Spleen (tissue), 11 donors: ENCODE measurements around the gene ARID3A. TPM values are rescaled to one million over a fixed set of nuclear protein-coding genes. Genes with fewer than 3 reads are reported as not detected.

Experiments used
- DNase-seq: peaks from one replicate; pipeline ENCODE4 v3.0.0-alpha.2; 2020
- H3K27ac ChIP-seq, 8 donors: fragments of 200-600 bp; sonication (generic) in 7 of 8; 1 replicate in 4 of 8; 2 replicates in 4 of 8; pipeline versions ENCODE4 v1.5.0 to v1.8.0; 2016 to 2021; ENCODE audit warnings: inconsistent platforms in 4 of 8, mild to moderate bottlenecking in 4 of 8, moderate library complexity in 1 of 8
- H3K27me3 ChIP-seq, 7 donors: fragments of 200-600 bp; sonication (generic) in 6 of 7; replicated peaks in 1 of 7; 1 replicate in 4 of 7; 2 replicates in 3 of 7; pipeline versions ENCODE4 v1.5.0 to v1.8.0; 2016 to 2021; ENCODE audit warnings: inconsistent platforms in 3 of 7, mild to moderate bottlenecking in 1 of 7
- H3K36me3 ChIP-seq, 6 donors: fragments of 200-600 bp; sonication (generic) in 5 of 6; 1 replicate in 4 of 6; 2 replicates in 2 of 6; pipeline versions ENCODE4 v1.5.0 to v1.8.0; 2016 to 2021; ENCODE audit warnings: inconsistent platforms in 2 of 6
- H3K4me1 ChIP-seq, 6 donors: fragments of 200-600 bp; sonication (generic) in 5 of 6; 1 replicate in 3 of 6; 2 replicates in 3 of 6; pipeline versions ENCODE4 v1.5.0 to v1.8.0; 2016 to 2021; ENCODE audit warnings: inconsistent platforms in 3 of 6
- H3K4me3 ChIP-seq, 8 donors: fragments of 200-600 bp; sonication (generic) in 7 of 8; 1 replicate in 4 of 8; 2 replicates in 4 of 8; pipeline versions ENCODE4 v1.5.0 to v1.8.0; 2016 to 2021; ENCODE audit warnings: inconsistent platforms in 4 of 8, mild to moderate bottlenecking in 4 of 8, moderate library complexity in 2 of 8
- H3K9me3 ChIP-seq, 8 donors: fragments of 200-600 bp; sonication (generic) in 7 of 8; 1 replicate in 4 of 8; 2 replicates in 4 of 8; pipeline versions ENCODE4 v1.5.0 to v1.8.0; 2016 to 2021; ENCODE audit warnings: inconsistent platforms in 4 of 8
- CTCF ChIP-seq, 11 experiments: fragments of 200-600 bp in 7 of 11; fragments of 450-650 bp in 4 of 11; sonication (generic) in 4 of 11; IDR thresholded peaks in 8 of 11; conservative IDR thresholded peaks in 3 of 11; 1 replicate in 7 of 11; 2 replicates in 4 of 11; pipeline versions ENCODE4 v1.4.0 to v1.8.0; 2016 to 2021; ENCODE audit warnings: antibody characterized with exemption in 11 of 11, inconsistent platforms in 4 of 11, mild to moderate bottlenecking in 1 of 11
- POLR2A ChIP-seq, 3 donors: fragments of 450-650 bp; IDR thresholded peaks; one replicate each; pipeline ENCODE4 v1.5.1; 2017; ENCODE audit warnings: antibody characterized with exemption in 3 of 3, mild to moderate bottlenecking in 1 of 3
- POLR2AphosphoS5 ChIP-seq, 3 donors: sonication (generic); formaldehyde crosslinking; IDR thresholded peaks; one replicate each; pipeline ENCODE4 v1.5.1; 2017; ENCODE audit warnings: antibody characterized with exemption in 3 of 3
- WGBS, 5 donors: extraction: QIAGEN DNeasy Blood & Tissue Kit in 3 of 5; methylation state at CpG; one replicate each; pipeline versions ENCODE4 v1.1.5 to v1.1.7; 2013 to 2018; 5-methylcytosine and 5-hydroxymethylcytosine counted together
- intact Hi-C: fragments of 100-400 bp; cut with DNase I; formaldehyde crosslinking; loops from one replicate; pipeline ENCODE4 v1.15.0; 2023; ENCODE audit warnings: low total_unique reads
- polyA plus RNA-seq, 3 donors: library from polyadenylated mRNA; stranded (reverse); fragments of 200-250 nt; gene quantifications; one replicate each; pipeline ENCODE4 v1.2.1, GENCODE V29; 2013
- total RNA-seq, 7 donors: library from RNA; depleted of rRNA in 3 of 7; stranded (reverse); fragments of >200 nt in 3 of 7; fragmentation: NEBNext Ultra II Directional in 4 of 7; extraction: Animal tissue kit (Norgen Biotek cat#: 25700) in 4 of 7; gene quantifications; one replicate each; pipeline versions ENCODE4 v1.1.0 to v1.2.1, GENCODE V29; 2016 to 2021
- donor health status: healthy with polysubstance abuse.
- donor health status: DM: no; HTN: no; CAD: no; lungs with moderate emphysema.
- donor health status: DM: no; HTN: no; CAD: no.
- donor health status: Bipolar disorder and iron deficiency.
- donor health status: healthy.
- donor health status: DM: no; HTN: no; CAD: no.
- donor health status: DM: yes; HTN: yes; CAD: no.

ARID3A gene
- total and polyA plus RNA-seq, 10 donors: 2.5 to 42.5 (median 17.7) TPM

GRCh38 chr19:962683-963400 lies 37.0 kb downstream of the ARID3A start:
- Histone ChIP-seq H3K27me3 (no peaks in the 10 kb centered on the region), H3K36me3 (peaks cover 0 to 90% (median 36%) of the 10 kb centered on the region in 6 donors), H3K4me1 (no peaks in the 10 kb centered on the region), H3K9me3 (peaks cover 0 to 6% (median 0%) of the 10 kb centered on the region in 8 donors), H3K27ac (no peak overlapping the region), H3K4me3 (no peak overlapping the region)
- intact Hi-C loops: no loop called here
- no peak for DNase-seq
- WGBS, 5 donors: 88 to 94% (median 91%) methylated on average over 25 to 31 of the region's 31 CpGs
- TF ChIP-seq POLR2A (IDR thresholded peaks at IDR 0.05): no peak

GRCh38 chr19:963486-963951 lies 37.7 kb downstream of the ARID3A start:
- peaks cover 0 to 97% (median 42%) of the 10 kb centered on the region in 6 donors for H3K36me3 ChIP-seq
- peaks cover 0 to 6% (median 0%) of the 10 kb centered on the region in 8 donors for H3K9me3 ChIP-seq
- H3K27me3 ChIP-seq: no peaks in the 10 kb centered on the region
- no peaks in the 10 kb centered on the region for H3K4me1 ChIP-seq
- DNase-seq: no peak
- no peak overlapping the region for H3K27ac ChIP-seq
- intact Hi-C loops: no loop called here
- no peak overlapping the region for H3K4me3 ChIP-seq
- TF ChIP-seq CTCF (IDR thresholded peaks at IDR 0.05 in 8 of 11, conservative IDR thresholded peaks at IDR 0.05 in 3 of 11) (no peak), POLR2AphosphoS5 (IDR thresholded peaks at IDR 0.05) (no peak), POLR2A (IDR thresholded peaks at IDR 0.05) (no peak)
- 85 to 94% (median 89%) methylated on average over 10 to 11 of the region's 11 CpGs for WGBS, 5 donors

GRCh38 chr19:964116-964520 lies 38.3 kb downstream of the ARID3A start:
- no peaks in the 10 kb centered on the region for H3K4me1 ChIP-seq
- 91 to 99% (median 96%) methylated on average over 8 to 16 of the region's 16 CpGs for WGBS, 5 donors
- H3K36me3 ChIP-seq: peaks cover 0 to 99% (median 48%) of the 10 kb centered on the region in 6 donors
- H3K4me3 ChIP-seq: no peak overlapping the region
- peaks cover 0 to 6% (median 0%) of the 10 kb centered on the region in 8 donors for H3K9me3 ChIP-seq
- intact Hi-C loops: no loop called here
- no peak overlapping the region for H3K27ac ChIP-seq
- TF ChIP-seq CTCF (IDR thresholded peaks at IDR 0.05 in 8 of 11, conservative IDR thresholded peaks at IDR 0.05 in 3 of 11) (no peak), POLR2AphosphoS5 (IDR thresholded peaks at IDR 0.05) (peak in 1 of 3 donors; percentile 20), POLR2A (IDR thresholded peaks at IDR 0.05) (no peak)
- no peaks in the 10 kb centered on the region for H3K27me3 ChIP-seq
- no peak for DNase-seq

GRCh38 chr19:964761-965694 lies 39.2 kb downstream of the ARID3A start:
- H3K36me3 ChIP-seq: peaks cover 0 to 99% (median 53%) of the 10 kb centered on the region in 6 donors
- WGBS, 5 donors: 93 to 97% (median 95%) methylated on average over 12 to 19 of the region's 19 CpGs
- intact Hi-C loops: no loop called here

More at GRCh38 chr19:964761-965694, 39.2 kb downstream of the ARID3A start:
- no peaks in the 10 kb centered on the region for H3K27me3 ChIP-seq
- H3K4me3 ChIP-seq: no peak overlapping the region
- no peak for DNase-seq
- peaks cover 0 to 7% (median under 1%) of the 10 kb centered on the region in 8 donors for H3K9me3 ChIP-seq
- H3K4me1 ChIP-seq: no peaks in the 10 kb centered on the region
- TF ChIP-seq POLR2AphosphoS5 (IDR thresholded peaks at IDR 0.05) (no peak), CTCF (IDR thresholded peaks at IDR 0.05 in 8 of 11, conservative IDR thresholded peaks at IDR 0.05 in 3 of 11) (no peak), POLR2A (IDR thresholded peaks at IDR 0.05) (no peak)
- no peak overlapping the region for H3K27ac ChIP-seq
